Measurements from ENCODE around the gene FOXN3.

GRCh38 chr14:89117012-89117411 is 300.0 kb downstream of the FOXN3 start:
- TF ChIP-seq MAFK (IDR thresholded peaks at IDR 0.05; ENCODE audit: partially characterized antibody): no peak
- no peak for TF ChIP-seq CTCF (IDR thresholded peaks at IDR 0.05)
- TF ChIP-seq RCOR1 (IDR thresholded peaks at IDR 0.05; ENCODE audit: low read depth, low read length): no peak
- no peak for TF ChIP-seq FOXS1 (CRISPR knock-in tag; IDR thresholded peaks at IDR 0.05)
